Inflammatory macrophage treated with lipopolysaccharide for 1 hour (primary cell): ENCODE data around the gene KCNH1.

Source experiments
- DNase-seq, 2 donors: peaks; one replicate each; pipeline ENCODE4 v3.0.0-alpha.2; 2020 to 2022

Gene KCNH1

DNA sequence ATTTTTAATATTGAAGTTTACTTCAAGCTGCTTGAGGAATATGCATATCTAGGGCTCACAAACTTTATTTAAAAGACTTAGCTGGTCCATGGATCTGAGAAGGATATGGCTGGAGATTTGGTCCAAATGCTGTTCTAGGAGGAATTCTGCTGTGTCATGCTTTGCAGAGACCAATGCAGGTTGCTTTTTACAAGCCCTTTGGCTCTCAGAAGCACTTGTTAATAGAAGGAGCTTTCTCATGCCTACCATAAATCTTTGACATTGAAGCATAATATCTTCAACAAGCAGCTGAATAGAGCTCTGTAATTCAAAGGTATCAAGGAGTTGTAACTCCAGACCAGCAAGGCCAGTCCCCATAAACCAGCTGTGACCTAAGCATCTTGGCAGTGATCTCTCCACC lies 506.2 kb downstream of the KCNH1 start:
- DNase-seq, result no peak
